RWPE2 (cell line): ENCODE measurements around the gene SMPD4.
"Not testable (repeated sequence)": the region's sequence is repeated elsewhere in the genome, so short reads cannot be mapped to it uniquely, and the experiment has no call there.

Experiments
- ATAC-seq: fragments of 200-7000 bp; cut with Tn5 transposase; 3 replicates; pipeline ENCODE4 v1.9.1; 2021; ENCODE audit warnings: low read depth
- DNase-seq: peaks from one replicate; pipeline ENCODE4 v3.0.0-alpha.2; 2020; ENCODE audit warnings: low spot score
- H3K27ac ChIP-seq: fragments of 450-650 bp; 2 replicates; pipeline ENCODE4 v1.5.1; 2017; ENCODE audit warnings: mild to moderate bottlenecking; ENCODE audit not compliant: poor library complexity, severe bottlenecking
- H3K27me3 ChIP-seq: fragments of 250-450 bp; sonication (Bioruptor Pico); 2 replicates; pipeline ENCODE4 v1.5.1; 2021; ENCODE audit warnings: mild to moderate bottlenecking, moderate library complexity; ENCODE audit not compliant: insufficient read depth, poor library complexity, severe bottlenecking
- H3K36me3 ChIP-seq: fragments of 250-450 bp; sonication (Bioruptor Pico); 2 replicates; pipeline ENCODE4 v1.5.1; 2020; ENCODE audit warnings: low read depth, mild to moderate bottlenecking, moderate library complexity
- H3K4me1 ChIP-seq: fragments of 250-450 bp; sonication (Bioruptor Pico); 2 replicates; pipeline ENCODE4 v1.5.1; 2021; ENCODE audit warnings: mild to moderate bottlenecking, moderate library complexity; ENCODE audit not compliant: insufficient read depth, poor library complexity, severe bottlenecking
- H3K4me3 ChIP-seq: fragments of 250-450 bp; sonication (Bioruptor Pico); 2 replicates; pipeline ENCODE4 v1.5.1; 2021; ENCODE audit warnings: mild to moderate bottlenecking, moderate library complexity; ENCODE audit not compliant: severe bottlenecking
- H3K9me3 ChIP-seq: fragments of 250-450 bp; sonication (Bioruptor Pico); 2 replicates; pipeline ENCODE4 v1.5.1; 2021; ENCODE audit warnings: mild to moderate bottlenecking, moderate library complexity; ENCODE audit not compliant: severe bottlenecking
- CTCF ChIP-seq: fragments of 450-650 bp; IDR thresholded peaks from one replicate; pipeline ENCODE4 v1.5.1; 2017; ENCODE audit warnings: mild to moderate bottlenecking, moderate library complexity; ENCODE audit not compliant: poor library complexity, severe bottlenecking

SMPD4 gene

GRCh38 chr2:130185436-130185835 lies 4.0 kb upstream of the SMPD4 start:
- no peak for TF ChIP-seq CTCF
- no peaks in the 10 kb centered on the region for H3K36me3 ChIP-seq
- ATAC-seq = no peak
- no peak overlapping the region for H3K27ac ChIP-seq
- H3K27me3 ChIP-seq = no peaks in the 10 kb centered on the region
- no peak for DNase-seq
- H3K4me1 ChIP-seq = peaks cover under 1% of the 10 kb centered on the region
- no peak overlapping the region for H3K4me3 ChIP-seq
- H3K9me3 ChIP-seq = no peaks in the 10 kb centered on the region

GRCh38 chr2:130183512-130184373 lies 2.3 kb upstream of the SMPD4 start:
- DNase-seq (no peak), ATAC-seq (no peak)
- no peaks in the 10 kb centered on the region for H3K27me3 ChIP-seq
- peaks cover 5% of the 10 kb centered on the region; the same call in 1 of the 2 replicates for H3K36me3 ChIP-seq
- no peaks in the 10 kb centered on the region for H3K9me3 ChIP-seq
- no peak overlapping the region for H3K4me3 ChIP-seq
- peak overlapping the region; percentile 63 for H3K27ac ChIP-seq
- peaks cover 6% of the 10 kb centered on the region for H3K4me1 ChIP-seq
- TF ChIP-seq CTCF = no peak

GRCh38 chr2:130182826-130183511 lies 1.6 kb upstream of the SMPD4 start:
- not testable (repeated sequence) for H3K4me1 ChIP-seq, H3K36me3 ChIP-seq, H3K9me3 ChIP-seq, DNase-seq, H3K27me3 ChIP-seq
- ATAC-seq = 0 out of 3 replicates have a peak, but pooled peaks have one; percentile 6
- Histone ChIP-seq H3K27ac (peak overlapping the region; percentile 63), H3K4me3 (peak overlapping the region; percentile 96)

- peak; percentile 94 for TF ChIP-seq CTCF
- not testable (repeated sequence) for H3K27me3 ChIP-seq, H3K4me1 ChIP-seq, H3K36me3 ChIP-seq, H3K9me3 ChIP-seq
- Histone ChIP-seq H3K4me3 (peak within 1 kb of the TSS; percentile 96), H3K27ac (peak within 1 kb of the TSS; percentile 63)
- ATAC-seq (peak; percentile 83), DNase-seq (peak; percentile 79)
These were observed 679 bp upstream of the SMPD4 start, which contains the start of gene MZT2B for GRCh38 chr2:130181880-130182682. Gene MZT2B, plus strand, starts transcription at chr2:130182262. Its CDS starts 21 bp downstream, at chr2:130182283.

GRCh38 chr2:130180404-130181324 lies 738 bp downstream of the SMPD4 start:
- H3K4me1 ChIP-seq, ATAC-seq, H3K27me3 ChIP-seq, DNase-seq, H3K9me3 ChIP-seq: not testable (repeated sequence)
- Histone ChIP-seq H3K27ac (peak overlapping the region; percentile 63), H3K36me3 (peaks cover 11% of the 10 kb centered on the region), H3K4me3 (peak overlapping the region; percentile 96)

GRCh38 chr2:130174866-130175265 lies 6.5 kb downstream of the SMPD4 start:
- not testable (repeated sequence) for ATAC-seq, H3K27ac ChIP-seq, H3K9me3 ChIP-seq, H3K4me3 ChIP-seq, DNase-seq, H3K27me3 ChIP-seq, H3K4me1 ChIP-seq
- H3K36me3 ChIP-seq = peaks cover 36% of the 10 kb centered on the region
